Measurements from ENCODE around the gene GPX6.
A peak's percentile ranks its signal among the peaks of the same experiment; 100 is the strongest.

GPX6 gene, protein sequence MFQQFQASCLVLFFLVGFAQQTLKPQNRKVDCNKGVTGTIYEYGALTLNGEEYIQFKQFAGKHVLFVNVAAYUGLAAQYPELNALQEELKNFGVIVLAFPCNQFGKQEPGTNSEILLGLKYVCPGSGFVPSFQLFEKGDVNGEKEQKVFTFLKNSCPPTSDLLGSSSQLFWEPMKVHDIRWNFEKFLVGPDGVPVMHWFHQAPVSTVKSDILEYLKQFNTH

DNA sequence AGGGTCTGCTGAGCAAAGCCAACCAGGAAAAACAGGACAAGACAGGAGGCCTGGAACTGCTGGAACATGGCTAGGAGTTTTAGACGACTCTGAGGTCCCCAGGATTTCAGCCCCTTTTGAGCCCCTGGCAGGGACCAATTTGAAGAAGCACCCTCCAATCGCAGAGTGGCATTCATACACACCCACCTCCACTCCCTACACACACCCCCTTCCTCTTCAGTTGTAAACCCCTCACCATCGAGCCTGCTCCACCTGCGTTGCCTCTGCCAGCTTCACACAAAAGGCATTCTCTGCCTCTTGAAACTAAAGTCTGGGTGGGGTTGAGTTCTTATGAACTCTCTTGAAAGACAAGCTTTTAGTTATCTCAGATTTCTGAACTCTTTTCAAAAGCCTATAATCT is at the start of gene GPX6:
TSS of gene GPX6 (minus strand) at position 118 of the 400 bp plus-strand sequence. CDS start at position 68, 50 bp downstream.
- no peak within 1 kb of the TSS for H3K4me3 ChIP-seq (ENCODE audit: low read length)
- DNase-seq (ENCODE audit: low read depth) = no peak
- TF ChIP-seq, protein P1, sequence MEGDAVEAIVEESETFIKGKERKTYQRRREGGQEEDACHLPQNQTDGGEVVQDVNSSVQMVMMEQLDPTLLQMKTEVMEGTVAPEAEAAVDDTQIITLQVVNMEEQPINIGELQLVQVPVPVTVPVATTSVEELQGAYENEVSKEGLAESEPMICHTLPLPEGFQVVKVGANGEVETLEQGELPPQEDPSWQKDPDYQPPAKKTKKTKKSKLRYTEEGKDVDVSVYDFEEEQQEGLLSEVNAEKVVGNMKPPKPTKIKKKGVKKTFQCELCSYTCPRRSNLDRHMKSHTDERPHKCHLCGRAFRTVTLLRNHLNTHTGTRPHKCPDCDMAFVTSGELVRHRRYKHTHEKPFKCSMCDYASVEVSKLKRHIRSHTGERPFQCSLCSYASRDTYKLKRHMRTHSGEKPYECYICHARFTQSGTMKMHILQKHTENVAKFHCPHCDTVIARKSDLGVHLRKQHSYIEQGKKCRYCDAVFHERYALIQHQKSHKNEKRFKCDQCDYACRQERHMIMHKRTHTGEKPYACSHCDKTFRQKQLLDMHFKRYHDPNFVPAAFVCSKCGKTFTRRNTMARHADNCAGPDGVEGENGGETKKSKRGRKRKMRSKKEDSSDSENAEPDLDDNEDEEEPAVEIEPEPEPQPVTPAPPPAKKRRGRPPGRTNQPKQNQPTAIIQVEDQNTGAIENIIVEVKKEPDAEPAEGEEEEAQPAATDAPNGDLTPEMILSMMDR (IDR thresholded peaks at IDR 0.05; ENCODE audit: insufficient read depth, low read depth, low read length, missing control alignments) = no peak

DNA sequence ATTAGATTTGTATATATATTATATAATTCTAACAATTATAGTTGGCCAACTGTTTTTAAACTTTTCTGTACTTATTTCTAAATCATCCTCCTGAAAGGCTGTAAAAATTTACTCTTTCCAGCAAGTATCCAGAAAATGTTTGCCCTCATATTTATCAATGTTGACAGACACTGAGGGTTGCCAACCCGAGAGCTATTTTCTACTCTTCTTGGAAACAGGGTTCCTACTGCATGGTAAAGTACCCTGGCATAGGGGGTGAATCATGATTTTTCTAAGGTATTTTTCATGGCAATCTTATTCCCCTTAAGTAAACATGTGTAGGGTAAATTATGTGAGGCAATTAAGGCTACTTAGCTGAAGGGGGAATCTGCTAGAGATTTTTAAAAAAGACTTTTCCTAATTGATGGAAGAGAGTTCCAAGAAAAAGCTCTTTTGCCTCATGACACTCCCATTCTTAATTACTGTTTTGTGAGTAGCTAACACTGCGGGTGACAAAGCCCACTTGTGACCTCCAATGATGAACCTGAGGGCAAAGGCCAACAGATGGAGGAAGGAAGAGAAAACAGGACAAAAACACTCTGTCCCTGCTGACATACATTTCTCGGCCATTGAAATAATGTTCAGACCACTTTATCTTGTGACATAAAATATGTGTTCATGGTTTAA is 48.0 kb upstream of the GPX6 start:
- H3K4me3 ChIP-seq (ENCODE audit: low read length) = no peak overlapping the region
- TF ChIP-seq, protein P1 (IDR thresholded peaks at IDR 0.05; ENCODE audit: insufficient read depth, low read depth, low read length, missing control alignments) = no peak
- no peak for DNase-seq (ENCODE audit: low read depth)

DNA sequence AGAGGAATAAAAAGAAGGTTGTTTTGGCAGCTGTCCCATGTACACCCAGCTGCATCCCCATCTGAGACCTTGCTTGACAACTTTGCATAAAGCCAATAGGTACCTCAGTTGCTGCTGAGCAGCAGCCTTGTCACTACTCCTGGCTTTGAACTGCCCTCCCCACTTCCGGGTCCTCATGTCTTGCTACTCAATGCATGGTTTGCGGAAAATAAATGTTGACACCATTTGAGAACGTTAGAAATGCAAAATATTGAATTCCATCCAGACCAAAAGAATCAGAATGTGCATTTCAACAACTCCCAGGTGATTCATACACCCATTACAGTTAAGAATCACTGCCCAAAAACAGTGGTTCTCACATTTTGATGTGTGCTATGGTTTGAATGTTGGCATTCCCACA is 43.0 kb upstream of the GPX6 start:
- no peak for DNase-seq (ENCODE audit: low read depth)
- no peak overlapping the region for H3K4me3 ChIP-seq (ENCODE audit: low read length)
- TF ChIP-seq, protein P1 (IDR thresholded peaks at IDR 0.05; ENCODE audit: insufficient read depth, low read depth, low read length, missing control alignments) = no peak

DNA sequence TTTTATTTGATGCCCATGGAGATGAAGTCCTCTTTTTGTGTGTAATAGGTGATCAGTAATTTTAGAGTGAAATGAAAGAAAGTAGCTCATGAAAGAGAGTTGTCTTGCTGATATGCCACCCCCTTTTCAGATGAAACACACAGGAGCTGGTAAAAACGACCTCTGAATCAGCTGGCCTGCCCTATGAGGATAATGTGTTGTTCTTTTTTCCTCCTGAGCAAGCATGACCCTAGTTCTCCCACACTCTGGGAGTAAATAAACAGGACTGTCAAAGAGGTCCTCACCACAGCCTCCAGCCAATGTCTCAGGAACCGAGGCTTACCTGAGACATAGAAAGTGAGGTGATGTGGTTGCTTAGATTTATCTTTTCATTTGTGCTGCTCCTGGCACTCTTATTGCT is 39.5 kb upstream of the GPX6 start:
- TF ChIP-seq, protein P1 (IDR thresholded peaks at IDR 0.05; ENCODE audit: insufficient read depth, low read depth, low read length, missing control alignments) = no peak
- DNase-seq (ENCODE audit: low read depth) = no peak
- H3K4me3 ChIP-seq (ENCODE audit: low read length) = no peak overlapping the region

DNA sequence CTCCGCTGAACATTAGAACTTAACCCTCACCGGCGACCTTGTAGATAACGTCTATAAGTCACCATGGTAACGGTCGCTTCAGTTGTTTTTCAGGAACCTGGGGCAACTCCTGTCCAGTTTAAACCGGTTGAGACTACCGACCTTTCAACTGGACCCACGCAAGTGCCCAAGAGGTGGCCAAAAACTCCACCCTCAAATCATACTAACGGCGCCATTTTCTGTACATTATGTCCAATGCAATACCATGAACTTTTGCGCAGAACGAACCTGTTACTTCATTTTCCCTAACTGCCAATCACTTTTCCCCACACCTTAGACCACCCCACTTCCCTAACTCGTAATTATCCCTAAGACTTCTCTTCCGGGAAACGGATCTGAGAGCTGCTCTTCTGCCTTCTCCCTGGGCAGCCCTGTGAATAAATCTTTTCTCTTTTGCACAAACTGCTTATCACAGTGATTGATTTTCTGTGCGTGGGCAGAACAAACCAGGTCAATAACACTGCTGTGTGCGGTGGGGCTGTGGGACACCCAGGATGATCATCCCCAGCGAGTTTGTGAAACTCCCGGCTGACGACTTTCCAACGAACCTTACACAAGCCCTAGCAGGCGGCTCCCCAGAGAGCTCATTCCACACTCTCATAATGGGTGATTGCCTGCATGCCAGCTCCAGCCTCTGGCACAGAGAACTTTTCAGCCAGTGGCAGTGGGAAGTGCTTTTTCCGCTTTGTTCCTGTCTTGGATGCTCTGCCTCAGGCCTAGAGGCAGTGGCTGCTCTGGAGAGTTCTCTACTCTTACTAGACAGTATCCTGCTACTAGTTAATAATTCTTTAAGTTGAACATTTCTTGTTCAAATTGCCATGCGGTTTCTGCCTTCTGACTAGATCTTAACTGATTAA is 38.6 kb upstream of the GPX6 start:
- peak; percentile 10 for DNase-seq (ENCODE audit: low read depth)
- TF ChIP-seq, protein P1 (IDR thresholded peaks at IDR 0.05; ENCODE audit: insufficient read depth, low read depth, low read length, missing control alignments) = no peak
- peak overlapping the region; percentile 28 for H3K4me3 ChIP-seq (ENCODE audit: low read length)

DNA sequence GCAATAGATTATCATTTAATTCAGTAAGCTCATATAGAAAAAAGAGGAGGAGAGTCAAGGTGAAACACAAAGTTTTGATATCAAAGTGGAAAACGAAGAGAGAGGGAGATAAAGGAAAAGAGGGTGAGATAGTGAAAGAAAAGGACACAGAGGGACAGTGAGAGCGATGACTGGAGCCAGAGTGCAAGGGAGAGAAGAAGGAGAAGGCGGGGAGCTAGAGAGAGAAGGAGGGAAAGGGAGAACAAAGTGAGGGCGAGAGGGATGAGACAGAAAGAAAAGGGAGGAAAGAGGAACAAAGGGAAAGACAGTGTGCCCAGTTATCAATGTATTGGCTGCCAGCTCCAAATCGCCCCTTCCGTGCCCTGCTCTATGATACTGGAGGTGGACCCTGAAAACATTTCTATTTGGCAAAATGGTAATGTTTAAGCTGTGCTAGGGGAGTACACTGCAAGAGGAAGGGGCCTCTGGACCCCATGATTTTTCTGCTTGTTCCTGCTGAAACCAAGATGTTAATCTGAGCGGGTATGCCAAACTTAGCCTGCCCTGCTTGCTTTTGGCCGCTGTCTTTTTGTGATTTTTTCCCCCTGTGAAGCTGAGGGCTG is 37.9 kb upstream of the GPX6 start:
- TF ChIP-seq, protein P1 (IDR thresholded peaks at IDR 0.05; ENCODE audit: insufficient read depth, low read depth, low read length, missing control alignments) = no peak
- DNase-seq (ENCODE audit: low read depth) = no peak
- H3K4me3 ChIP-seq (ENCODE audit: low read length) = no peak overlapping the region

Data from epithelial cell of esophagus (primary cell).